H1 (cell line): ENCODE results near the gene PYGL. TPM values are rescaled to one million over a fixed set of nuclear protein-coding genes. Genes with fewer than 3 reads are reported as not detected.

Experiments used
- JUN ChIP-seq: IDR thresholded peaks from 2 replicates; pipeline ENCODE4 v1.6.1; 2011; ENCODE audit warnings: low read depth, mild to moderate bottlenecking, improper control_type of control experiment, low read length
- RFX5 ChIP-seq: IDR thresholded peaks from 2 replicates; pipeline ENCODE4 v1.6.1; 2011; ENCODE audit warnings: low read depth, low read length, improper control_type of control experiment, borderline replicate concordance
- polyA plus RNA-seq, 7 experiments: library from polyadenylated mRNA; depleted of rRNA in 3 of 7; stranded (reverse) in 5 of 7; unstranded in 2 of 7; fragments of >200 nt in 5 of 7; fragments of 200-250 nt in 2 of 7; gene quantifications; 1 replicate in 5 of 7; 2 replicates in 1 of 7; 4 replicates in 1 of 7; pipeline versions ENCODE4 v1.2.1 to v1.2.3, GENCODE V29; 2011 to 2013; ENCODE audit warnings: missing spikeins in 2 of 7, mixed read lengths in 2 of 7
- total RNA-seq: library from RNA; stranded (reverse); fragmentation: NEBNext Ultra II Directional; extraction: Animal tissue kit (Norgen Biotek cat#: 25700); gene quantifications from 2 replicates; pipeline ENCODE4 v1.2.1, GENCODE V29; 2021

Gene PYGL
- total and polyA plus RNA-seq, 2 of the 8 experiments (the other 6 are each of a cell fraction or from before 2014, with no cell fraction given) = 26.1 to 50.5 TPM

- TF ChIP-seq JUN = no peak
- no peak for TF ChIP-seq RFX5
- TF ChIP-seq, all 59 proteins: peak for 0
Observed at GRCh38 chr14:50928002-50928635, 16.2 kb downstream of the PYGL start (continued).
